GM21786 (cell line): ENCODE data around the gene KCNQ4.

Experiments used
- ATAC-seq: cut with Tn5 transposase; IDR thresholded peaks from one replicate; pipeline ENCODE4 v1.9.1; 2021; ENCODE audit not compliant: unreplicated experiment

The KCNQ4 gene

GRCh38 chr1:40838980-40839942, 55.7 kb downstream of the KCNQ4 start:
- ATAC-seq: no peak

GRCh38 chr1:40839943-40840335, 56.4 kb downstream of the KCNQ4 start:
- ATAC-seq: no peak

GRCh38 chr1:40840526-40841323, 57.1 kb downstream of the KCNQ4 start:
- ATAC-seq: no peak

- ATAC-seq: no peak
Observed at GRCh38 chr1:40841602-40842001, 58.0 kb downstream of the KCNQ4 start.

- no peak for ATAC-seq
Observed at GRCh38 chr1:40842207-40842606, 58.6 kb downstream of the KCNQ4 start.

- no peak for ATAC-seq
Observed at GRCh38 chr1:40842691-40843090, 59.1 kb downstream of the KCNQ4 start.

GRCh38 chr1:40844079-40844478, 60.5 kb downstream of the KCNQ4 start:
- no peak for ATAC-seq

- no peak for ATAC-seq
Observed at GRCh38 chr1:40844887-40845878, 61.6 kb downstream of the KCNQ4 start.

GRCh38 chr1:40845895-40846294, 62.3 kb downstream of the KCNQ4 start:
- ATAC-seq: no peak

GRCh38 chr1:40847023-40847745, 63.6 kb downstream of the KCNQ4 start:
- ATAC-seq: no peak

- no peak for ATAC-seq
Observed at GRCh38 chr1:40848530-40849189, 65.1 kb downstream of the KCNQ4 start.

- ATAC-seq: no peak
Observed at GRCh38 chr1:40849801-40850592, 66.4 kb downstream of the KCNQ4 start.

- no peak for ATAC-seq
Observed at GRCh38 chr1:40851643-40852042, 68.1 kb downstream of the KCNQ4 start.

GRCh38 chr1:40853113-40853884, 69.7 kb downstream of the KCNQ4 start:
- ATAC-seq: no peak

- no peak for ATAC-seq
Observed at GRCh38 chr1:40853885-40854170, 70.2 kb downstream of the KCNQ4 start.

- ATAC-seq: no peak
Observed at GRCh38 chr1:40855513-40855912, 71.9 kb downstream of the KCNQ4 start.

GRCh38 chr1:40856116-40856515, 72.5 kb downstream of the KCNQ4 start:
- ATAC-seq: no peak

GRCh38 chr1:40856656-40857302, 73.2 kb downstream of the KCNQ4 start:
- ATAC-seq: no peak
